ENCODE results near the gene PPP1R12C. TPM values are rescaled to one million over a fixed set of nuclear protein-coding genes. Genes with fewer than 3 reads are reported as not detected.

The PPP1R12C gene
- total and polyA plus RNA-seq, 10 of the 15 experiments (the other 5 are each of a cell fraction or from before 2014, with no cell fraction given) = 1.4 to 84.7 (median 20.5) TPM

DNA sequence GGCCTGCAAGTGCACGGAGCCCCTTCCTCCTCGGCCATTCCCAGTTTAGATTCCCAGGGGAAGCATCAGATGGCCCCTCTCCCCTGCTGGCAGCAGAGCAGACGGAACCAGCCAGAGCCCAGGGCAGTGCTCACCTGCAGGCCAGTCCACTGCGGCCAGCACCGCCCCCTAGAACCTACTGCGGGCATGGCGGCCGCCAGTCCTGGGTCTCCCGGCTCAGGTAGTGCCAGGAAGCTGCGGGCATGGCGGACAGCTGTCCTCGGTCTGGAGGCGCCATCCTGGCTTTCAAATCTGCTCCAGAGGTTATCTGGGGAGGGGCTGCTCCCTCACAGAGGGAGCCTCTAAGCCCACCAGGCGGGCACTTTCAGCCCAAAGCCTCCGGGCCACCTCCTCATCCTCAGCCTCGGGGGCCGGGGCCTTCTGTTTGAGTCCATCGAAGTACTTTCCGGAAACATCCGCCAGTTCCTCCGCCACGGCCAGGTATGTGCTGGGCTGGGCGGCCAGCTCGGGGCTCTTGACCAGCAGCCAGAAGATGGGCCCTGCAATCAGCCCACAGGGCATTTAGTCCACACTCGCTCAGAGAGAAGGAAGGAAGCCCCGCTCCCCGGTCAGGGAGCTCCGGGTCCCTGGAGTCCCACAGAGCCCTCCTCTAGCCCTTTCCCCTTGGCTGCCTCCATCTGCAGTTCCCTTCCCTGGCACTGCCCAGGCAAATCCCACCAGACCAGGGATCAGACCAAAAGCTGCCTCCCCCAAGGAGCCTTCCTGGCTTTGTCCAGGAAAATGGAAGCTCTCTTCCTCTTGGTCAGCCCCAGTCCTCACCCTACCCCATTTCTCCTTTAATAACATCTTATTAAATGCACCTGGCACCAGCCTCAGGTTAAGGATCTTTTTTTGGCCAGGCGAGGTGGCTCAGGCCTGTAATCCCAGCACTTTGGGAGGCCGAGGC is 72.4 kb downstream of the PPP1R12C start:
- H3K9ac ChIP-seq (ENCODE audit: control insufficient read depth, insufficient read depth, low read length) = no peak overlapping the region
- no peak overlapping the region for H3K4me2 ChIP-seq (ENCODE audit: control insufficient read depth, insufficient read depth)
- RAD21 ChIA-PET (ENCODE audit: unreplicated experiment) = no interaction called here
- in situ Hi-C loops (cut with MboI) (no loop called here), intact Hi-C loops (cut with micrococcal nuclease; ENCODE audit: unreplicated experiment) (no loop called here)
- TF ChIP-seq, protein P1, sequence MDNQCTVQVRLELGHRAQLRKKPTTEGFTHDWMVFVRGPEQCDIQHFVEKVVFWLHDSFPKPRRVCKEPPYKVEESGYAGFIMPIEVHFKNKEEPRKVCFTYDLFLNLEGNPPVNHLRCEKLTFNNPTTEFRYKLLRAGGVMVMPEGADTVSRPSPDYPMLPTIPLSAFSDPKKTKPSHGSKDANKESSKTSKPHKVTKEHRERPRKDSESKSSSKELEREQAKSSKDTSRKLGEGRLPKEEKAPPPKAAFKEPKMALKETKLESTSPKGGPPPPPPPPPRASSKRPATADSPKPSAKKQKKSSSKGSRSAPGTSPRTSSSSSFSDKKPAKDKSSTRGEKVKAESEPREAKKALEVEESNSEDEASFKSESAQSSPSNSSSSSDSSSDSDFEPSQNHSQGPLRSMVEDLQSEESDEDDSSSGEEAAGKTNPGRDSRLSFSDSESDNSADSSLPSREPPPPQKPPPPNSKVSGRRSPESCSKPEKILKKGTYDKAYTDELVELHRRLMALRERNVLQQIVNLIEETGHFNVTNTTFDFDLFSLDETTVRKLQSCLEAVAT (IDR thresholded peaks at IDR 0.05) = no peak
- no peak for TF ChIP-seq TCF7 (IDR thresholded peaks at IDR 0.05; ENCODE audit: borderline replicate concordance)
- no peak for TF ChIP-seq KAT2A (conservative IDR thresholded peaks at IDR 0.05; ENCODE audit: control insufficient read depth, low read depth, low read length)
- TF ChIP-seq BHLHE40 (IDR thresholded peaks at IDR 0.05; ENCODE audit: borderline replicate concordance in 1 of 2, low read depth in 2 of 2, low read length in 1 of 2) = no peak
- TF ChIP-seq, protein P2, sequence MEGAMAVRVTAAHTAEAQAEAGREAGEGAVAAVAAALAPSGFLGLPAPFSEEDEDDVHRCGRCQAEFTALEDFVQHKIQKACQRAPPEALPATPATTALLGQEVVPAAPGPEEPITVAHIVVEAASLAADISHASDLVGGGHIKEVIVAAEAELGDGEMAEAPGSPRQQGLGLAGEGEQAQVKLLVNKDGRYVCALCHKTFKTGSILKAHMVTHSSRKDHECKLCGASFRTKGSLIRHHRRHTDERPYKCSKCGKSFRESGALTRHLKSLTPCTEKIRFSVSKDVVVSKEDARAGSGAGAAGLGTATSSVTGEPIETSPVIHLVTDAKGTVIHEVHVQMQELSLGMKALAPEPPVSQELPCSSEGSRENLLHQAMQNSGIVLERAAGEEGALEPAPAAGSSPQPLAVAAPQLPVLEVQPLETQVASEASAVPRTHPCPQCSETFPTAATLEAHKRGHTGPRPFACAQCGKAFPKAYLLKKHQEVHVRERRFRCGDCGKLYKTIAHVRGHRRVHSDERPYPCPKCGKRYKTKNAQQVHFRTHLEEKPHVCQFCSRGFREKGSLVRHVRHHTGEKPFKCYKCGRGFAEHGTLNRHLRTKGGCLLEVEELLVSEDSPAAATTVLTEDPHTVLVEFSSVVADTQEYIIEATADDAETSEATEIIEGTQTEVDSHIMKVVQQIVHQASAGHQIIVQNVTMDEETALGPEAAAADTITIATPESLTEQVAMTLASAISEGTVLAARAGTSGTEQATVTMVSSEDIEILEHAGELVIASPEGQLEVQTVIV (IDR thresholded peaks at IDR 0.05; ENCODE audit: borderline replicate concordance, partially characterized antibody) = no peak
- CTCF ChIA-PET = interaction anchor here (0.9 kb wide), 1 partner anchor 43 kb away, joined by 3 read pairs; no protein-coding TSS in a partner anchor
- peaks cover 10 to 24% of the 10 kb centered on the region in 2 experiments for H3K36me3 ChIP-seq (ENCODE audit: control insufficient read depth in 2 of 2, insufficient read depth in 2 of 2, low read length in 1 of 2)
- no peaks in the 10 kb centered on the region for H4K20me1 ChIP-seq (ENCODE audit: control insufficient read depth, insufficient read depth)
- H3K79me2 ChIP-seq (ENCODE audit: control insufficient read depth, insufficient read depth, low read length) = no peaks in the 10 kb centered on the region
- no peaks in the 10 kb centered on the region for H3K9me3 ChIP-seq (replicated peaks; ENCODE audit: control insufficient read depth, insufficient read depth, low read length)
- BruUV-seq (replicated peaks) = no TSS peak
- no peak overlapping the region for H3K4me3 ChIP-seq
- POLR2A ChIA-PET = interaction anchor here (0.6 kb wide), 1 partner anchor 524 kb away, joined by 3 read pairs; no protein-coding TSS in a partner anchor
- H2AFZ ChIP-seq (ENCODE audit: control insufficient read depth, low read depth, low read length) = no peak overlapping the region
- WGBS (ENCODE audit: insufficient coverage, insufficient replicate concordance, low lambda C conversion rate, missing lambda C conversion rate) = 98% methylated on average over 29 of the region's 30 CpGs
- SMC1A ChIA-PET (ENCODE audit: uncharacterized antibody, unreplicated experiment) = no interaction called here
- FAIRE-seq (no peak), ATAC-seq (no peak), DNase-seq (ENCODE audit: low read depth, low spot score) (no peak)
- H3K4me1 ChIP-seq (ENCODE audit: control insufficient read depth, insufficient read depth, low read length) = no peaks in the 10 kb centered on the region
- no peak overlapping the region for H3K27ac ChIP-seq (ENCODE audit: control insufficient read depth, insufficient read depth)
- H3K27me3 ChIP-seq (replicated peaks in 1 of 2; ENCODE audit: control insufficient read depth in 2 of 2, insufficient read depth in 2 of 2, low read length in 1 of 2) = no peaks in the 10 kb centered on the region
